Nephron (organoid): Measurements from ENCODE around the gene LTF.

Experiments
- H3K27ac Mint-ChIP-seq, 3 experiments: 2 replicates each; pipeline ENCODE4 v1.8.0; 2020; ENCODE audit warnings: mixed read lengths in 3 of 3, mild to moderate bottlenecking in 2 of 3, moderate library complexity in 1 of 3
- H3K27me3 Mint-ChIP-seq: 2 replicates; pipeline ENCODE4 v1.8.0; 2021; ENCODE audit warnings: low read depth, mild to moderate bottlenecking, moderate library complexity, mixed read lengths
- H3K36me3 Mint-ChIP-seq: 2 replicates; pipeline ENCODE4 v1.8.0; 2020; ENCODE audit warnings: low read depth, mixed read lengths
- H3K4me1 Mint-ChIP-seq: 2 replicates; pipeline ENCODE4 v1.8.0; 2020; ENCODE audit warnings: mixed read lengths
- H3K4me3 Mint-ChIP-seq, 3 experiments: 2 replicates each; pipeline ENCODE4 v1.8.0; 2020; ENCODE audit warnings: mild to moderate bottlenecking in 3 of 3, mixed read lengths in 3 of 3, moderate library complexity in 2 of 3
- H3K9me3 Mint-ChIP-seq: 2 replicates; pipeline ENCODE4 v1.8.0; 2020; ENCODE audit warnings: mixed read lengths
- TF ChIP-seq, protein P1 (sequence below), 3 experiments: fragments of 200-600 bp; sonication (generic); IDR thresholded peaks; one replicate each; pipeline ENCODE4 v1.5.0; 2021; ENCODE audit warnings: antibody characterized with exemption in 3 of 3; ENCODE audit not compliant: unreplicated experiment in 3 of 3

Gene LTF

DNA sequence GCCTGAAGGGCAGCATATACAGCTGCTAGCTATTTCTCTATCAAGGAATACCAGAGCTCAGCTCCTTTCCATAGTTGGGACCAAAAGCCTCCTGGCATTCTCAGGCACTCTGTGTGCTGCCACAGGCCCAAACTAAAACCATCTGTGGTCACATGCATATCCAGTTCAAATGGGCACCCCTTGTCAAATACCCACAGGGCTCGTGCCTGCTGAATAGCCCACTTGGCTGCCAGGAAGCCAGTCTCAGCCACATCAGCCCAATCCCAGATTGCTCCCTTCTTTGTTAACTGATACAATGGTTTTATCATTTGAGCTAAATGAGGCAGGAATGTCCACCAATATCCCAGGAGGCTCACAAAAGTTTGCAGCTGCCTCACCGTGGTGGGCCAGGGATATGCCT is 43.8 kb downstream of the LTF start:
- no peak overlapping the region for H3K27ac Mint-ChIP-seq
- H3K36me3 Mint-ChIP-seq, result no peaks in the 10 kb centered on the region
- TF ChIP-seq, protein P1, sequence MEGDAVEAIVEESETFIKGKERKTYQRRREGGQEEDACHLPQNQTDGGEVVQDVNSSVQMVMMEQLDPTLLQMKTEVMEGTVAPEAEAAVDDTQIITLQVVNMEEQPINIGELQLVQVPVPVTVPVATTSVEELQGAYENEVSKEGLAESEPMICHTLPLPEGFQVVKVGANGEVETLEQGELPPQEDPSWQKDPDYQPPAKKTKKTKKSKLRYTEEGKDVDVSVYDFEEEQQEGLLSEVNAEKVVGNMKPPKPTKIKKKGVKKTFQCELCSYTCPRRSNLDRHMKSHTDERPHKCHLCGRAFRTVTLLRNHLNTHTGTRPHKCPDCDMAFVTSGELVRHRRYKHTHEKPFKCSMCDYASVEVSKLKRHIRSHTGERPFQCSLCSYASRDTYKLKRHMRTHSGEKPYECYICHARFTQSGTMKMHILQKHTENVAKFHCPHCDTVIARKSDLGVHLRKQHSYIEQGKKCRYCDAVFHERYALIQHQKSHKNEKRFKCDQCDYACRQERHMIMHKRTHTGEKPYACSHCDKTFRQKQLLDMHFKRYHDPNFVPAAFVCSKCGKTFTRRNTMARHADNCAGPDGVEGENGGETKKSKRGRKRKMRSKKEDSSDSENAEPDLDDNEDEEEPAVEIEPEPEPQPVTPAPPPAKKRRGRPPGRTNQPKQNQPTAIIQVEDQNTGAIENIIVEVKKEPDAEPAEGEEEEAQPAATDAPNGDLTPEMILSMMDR (IDR thresholded peaks at IDR 0.05; ENCODE audit: unreplicated experiment in 3 of 3), result no peak
- no peak overlapping the region for H3K4me3 Mint-ChIP-seq
- H3K9me3 Mint-ChIP-seq, result no peaks in the 10 kb centered on the region
- peaks cover 4% of the 10 kb centered on the region for H3K4me1 Mint-ChIP-seq
- peaks cover 11% of the 10 kb centered on the region for H3K27me3 Mint-ChIP-seq

DNA sequence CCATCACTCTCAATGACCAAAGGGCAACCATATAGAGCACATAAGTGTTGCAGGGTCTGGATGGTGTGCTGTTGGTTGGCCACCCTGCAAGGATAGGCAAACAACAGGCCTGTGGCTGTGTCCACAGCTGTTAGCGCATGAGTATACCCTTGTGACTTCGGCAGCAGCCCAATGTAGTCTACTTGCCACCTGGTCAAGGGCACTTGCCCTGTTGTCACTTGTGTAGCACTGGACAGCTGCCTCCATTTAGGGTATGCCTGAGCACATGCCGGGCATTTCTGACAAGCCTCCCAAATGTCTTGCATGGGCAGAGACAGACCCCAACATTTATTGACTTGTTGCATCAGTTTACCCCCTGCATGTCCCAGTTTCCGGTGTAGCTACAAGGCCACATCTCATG is 44.9 kb downstream of the LTF start:
- H3K36me3 Mint-ChIP-seq, result no peaks in the 10 kb centered on the region
- H3K27ac Mint-ChIP-seq, result no peak overlapping the region
- TF ChIP-seq, protein P1 (IDR thresholded peaks at IDR 0.05; ENCODE audit: unreplicated experiment in 3 of 3), result no peak
- H3K4me1 Mint-ChIP-seq, result peaks cover 8% of the 10 kb centered on the region
- peaks cover 11% of the 10 kb centered on the region for H3K27me3 Mint-ChIP-seq
- H3K9me3 Mint-ChIP-seq, result no peaks in the 10 kb centered on the region
- no peak overlapping the region for H3K4me3 Mint-ChIP-seq

DNA sequence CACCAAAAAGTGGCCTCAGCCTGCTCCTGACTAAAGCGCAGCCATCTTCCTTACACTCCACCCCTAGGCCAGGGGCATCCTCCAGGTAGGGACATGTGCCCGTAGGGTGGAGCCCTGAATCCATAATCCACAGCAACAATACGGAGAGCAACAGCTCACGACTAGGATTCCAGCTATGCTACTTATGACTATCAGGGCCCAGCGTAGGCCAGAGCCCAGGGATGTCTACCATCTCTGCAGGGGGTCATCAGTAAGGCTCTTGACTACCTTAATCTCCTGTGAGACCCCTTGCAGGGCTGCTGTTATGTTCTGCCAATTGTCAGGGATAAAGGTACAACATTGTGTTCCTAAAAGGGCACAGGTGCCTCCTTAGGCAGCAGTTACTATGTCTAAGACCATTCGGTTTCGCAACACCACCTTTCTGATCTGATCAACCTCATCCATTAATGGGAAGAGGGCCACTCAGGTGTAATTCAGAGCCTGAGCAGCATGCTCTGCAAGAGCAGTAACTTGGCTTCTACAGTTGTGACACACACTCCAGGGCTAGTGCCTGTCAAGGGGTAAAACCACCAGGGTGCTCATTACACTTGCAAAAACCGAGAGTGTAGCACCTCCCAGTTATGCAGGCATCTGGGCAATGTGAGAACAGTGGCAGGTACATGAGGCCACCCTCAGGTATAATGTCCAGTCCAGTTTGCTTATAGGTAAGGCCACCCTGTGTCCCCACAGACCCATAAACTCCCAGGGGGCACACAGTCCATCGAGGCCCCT is 46.7 kb downstream of the LTF start:
- H3K4me1 Mint-ChIP-seq, result peaks cover 8% of the 10 kb centered on the region
- H3K27ac Mint-ChIP-seq, result no peak overlapping the region
- no peak overlapping the region for H3K4me3 Mint-ChIP-seq
- TF ChIP-seq, protein P1 (IDR thresholded peaks at IDR 0.05; ENCODE audit: unreplicated experiment in 3 of 3), result no peak
- H3K27me3 Mint-ChIP-seq, result peaks cover 11% of the 10 kb centered on the region
- H3K9me3 Mint-ChIP-seq, result no peaks in the 10 kb centered on the region
- no peaks in the 10 kb centered on the region for H3K36me3 Mint-ChIP-seq

DNA sequence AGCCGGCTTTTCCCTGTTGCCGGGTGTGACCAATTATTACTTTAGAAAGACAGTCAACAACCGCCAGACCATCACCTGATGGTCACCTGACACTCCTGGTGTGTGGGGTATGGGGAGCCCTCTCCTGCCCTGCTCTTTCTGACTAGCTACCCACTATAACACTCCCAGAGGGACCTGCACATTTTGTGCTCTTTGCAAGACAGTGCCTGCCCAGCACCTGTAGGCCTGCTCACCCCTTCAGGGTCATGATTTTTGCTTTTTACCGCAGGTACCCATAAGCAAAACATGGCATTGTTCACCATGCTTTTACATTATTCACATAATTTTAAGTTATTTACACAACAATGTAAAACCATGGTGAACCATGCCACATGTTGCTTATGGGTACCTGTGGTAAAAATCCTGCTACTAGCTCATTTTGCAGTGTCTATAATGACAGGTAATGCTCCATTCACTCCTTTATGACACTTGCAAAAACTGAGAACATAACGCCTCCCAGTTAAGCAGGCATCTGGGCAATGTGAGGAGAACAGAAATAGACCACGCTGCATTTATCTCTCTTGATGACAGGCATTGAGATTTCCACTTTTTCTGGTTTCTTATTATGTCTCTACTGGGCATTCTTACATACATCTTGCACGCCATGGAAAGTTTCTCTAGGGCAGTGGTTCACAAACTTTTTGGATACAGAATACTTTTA is 47.7 kb downstream of the LTF start:
- no peaks in the 10 kb centered on the region for H3K9me3 Mint-ChIP-seq
- H3K4me3 Mint-ChIP-seq, result no peak overlapping the region
- H3K27ac Mint-ChIP-seq, result no peak overlapping the region

DNA sequence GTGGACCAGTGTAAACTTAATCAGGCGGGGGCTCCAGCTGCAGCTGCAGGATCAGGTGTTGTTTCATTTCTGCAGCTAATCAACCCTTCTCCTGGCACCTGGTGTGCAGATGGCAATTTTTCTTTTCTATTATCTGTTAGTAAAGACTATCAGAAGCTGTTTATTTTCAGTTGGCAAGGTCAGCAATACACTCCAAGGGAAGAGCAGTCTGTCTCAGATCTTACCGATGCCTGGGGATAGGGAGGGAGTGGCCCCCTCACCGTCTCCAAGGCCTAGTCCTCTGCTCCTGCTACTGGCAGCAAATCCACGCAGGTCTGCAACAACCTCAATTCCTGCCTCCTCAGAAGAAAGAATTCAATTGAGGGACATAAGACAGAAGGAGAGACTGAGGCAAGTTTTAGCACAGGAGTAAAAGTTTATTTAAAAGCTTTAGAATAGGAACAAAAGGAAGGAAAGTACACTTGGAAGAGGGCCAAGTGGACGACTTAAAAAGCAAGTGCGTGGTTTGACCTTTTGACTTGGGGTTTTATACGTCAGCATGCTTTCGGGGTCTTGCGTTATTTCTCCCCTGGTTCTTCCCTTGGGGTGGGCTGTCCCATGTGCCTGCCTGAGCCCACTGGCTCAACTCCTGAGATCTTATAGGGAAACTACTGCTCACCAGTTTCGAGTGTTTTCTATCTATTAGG is 48.4 kb downstream of the LTF start:
- H3K36me3 Mint-ChIP-seq, result no peaks in the 10 kb centered on the region
- TF ChIP-seq, protein P1 (IDR thresholded peaks at IDR 0.05; ENCODE audit: unreplicated experiment in 3 of 3), result no peak
- no peak overlapping the region for H3K4me3 Mint-ChIP-seq
- no peaks in the 10 kb centered on the region for H3K9me3 Mint-ChIP-seq
- peaks cover 8% of the 10 kb centered on the region for H3K4me1 Mint-ChIP-seq
- H3K27ac Mint-ChIP-seq, result no peak overlapping the region
- H3K27me3 Mint-ChIP-seq, result peaks cover 13% of the 10 kb centered on the region

More for the DNA sequence above, 47.7 kb downstream of the LTF start:
- Mint-ChIP-seq H3K4me1 (peaks cover 8% of the 10 kb centered on the region), H3K36me3 (no peaks in the 10 kb centered on the region), H3K27me3 (peaks cover 14% of the 10 kb centered on the region)
- TF ChIP-seq, protein P1 (IDR thresholded peaks at IDR 0.05; ENCODE audit: unreplicated experiment in 3 of 3), result no peak
